HG02588 (cell line): ENCODE results near the gene RAB4B.
"Not testable (repeated sequence)": the region's sequence is repeated elsewhere in the genome, so short reads cannot be mapped to it uniquely, and the experiment has no call there.

Experiments used
- ATAC-seq: cut with Tn5 transposase; IDR thresholded peaks from one replicate; pipeline ENCODE4 v1.9.1; 2021; ENCODE audit warnings: mild to moderate bottlenecking, moderate library complexity; ENCODE audit not compliant: unreplicated experiment

The RAB4B gene

DNA sequence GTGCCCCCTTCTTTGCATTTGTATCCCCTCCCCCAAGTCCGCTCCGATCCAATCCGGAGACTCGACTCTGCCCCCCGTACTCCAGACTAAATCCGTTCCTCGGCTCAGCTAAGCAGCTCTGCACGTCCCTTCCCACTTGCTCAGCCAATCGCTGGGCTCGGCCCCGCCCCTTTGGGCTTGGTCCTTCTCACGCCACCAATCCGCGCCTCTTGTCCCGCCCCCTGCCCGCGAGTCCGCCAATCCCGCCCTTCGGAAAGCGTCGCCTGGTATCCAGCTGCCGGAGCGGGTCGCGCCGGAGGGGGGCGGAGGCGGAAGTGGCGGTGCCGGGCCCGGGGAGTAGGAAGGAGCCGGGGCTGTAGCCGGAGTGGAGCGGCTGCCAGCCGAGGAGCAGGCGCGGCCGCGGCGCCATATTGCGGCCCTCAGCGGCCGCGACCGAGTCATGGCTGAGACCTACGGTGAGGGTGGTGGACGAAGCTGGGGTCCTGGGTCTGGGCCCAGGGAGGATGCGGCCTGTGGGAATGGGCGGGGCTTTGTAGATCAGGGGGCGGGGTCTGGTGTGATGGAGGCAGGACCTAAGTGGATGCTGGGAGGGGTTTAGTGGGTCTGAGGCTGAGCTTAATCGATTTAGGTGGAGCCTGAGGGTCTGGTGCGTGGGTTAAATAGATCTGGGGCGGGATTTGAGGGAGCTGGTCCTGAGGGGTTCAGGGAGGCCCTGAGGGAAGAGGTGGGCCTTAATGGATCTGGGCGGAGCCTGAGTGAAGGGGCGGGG, at the start of gene RAB4B:
Gene RAB4B, plus strand, starts transcription at position 311 of the 769 bp plus-strand sequence. Its CDS starts 129 bp downstream, at position 440.
- ATAC-seq: peak; percentile 61

DNA sequence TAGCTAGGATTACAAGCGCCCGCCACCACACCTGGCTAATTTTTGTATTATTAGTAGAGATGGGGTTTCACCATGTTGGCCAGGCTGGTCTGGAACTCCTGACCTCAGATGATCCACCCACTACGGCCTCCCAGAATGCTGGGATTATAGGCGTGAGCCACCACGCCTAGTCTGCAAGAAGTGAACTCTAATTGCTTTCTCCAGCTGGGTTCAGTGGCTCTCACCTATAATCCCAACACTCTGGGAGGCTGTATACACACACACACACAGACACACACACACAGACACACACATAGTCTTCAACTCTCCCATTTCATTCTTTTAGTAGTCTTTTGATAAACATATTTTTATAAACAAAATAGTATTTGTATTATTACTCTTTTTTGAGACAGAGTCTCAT, 48.0 kb upstream of the RAB4B start:
- not testable (repeated sequence) for ATAC-seq

- not testable (repeated sequence) for ATAC-seq
Observed at GRCh38 chr19:40732304-40732703, 45.7 kb upstream of the RAB4B start.

- no peak for ATAC-seq
Observed at GRCh38 chr19:40733149-40733548, 44.9 kb upstream of the RAB4B start.

DNA sequence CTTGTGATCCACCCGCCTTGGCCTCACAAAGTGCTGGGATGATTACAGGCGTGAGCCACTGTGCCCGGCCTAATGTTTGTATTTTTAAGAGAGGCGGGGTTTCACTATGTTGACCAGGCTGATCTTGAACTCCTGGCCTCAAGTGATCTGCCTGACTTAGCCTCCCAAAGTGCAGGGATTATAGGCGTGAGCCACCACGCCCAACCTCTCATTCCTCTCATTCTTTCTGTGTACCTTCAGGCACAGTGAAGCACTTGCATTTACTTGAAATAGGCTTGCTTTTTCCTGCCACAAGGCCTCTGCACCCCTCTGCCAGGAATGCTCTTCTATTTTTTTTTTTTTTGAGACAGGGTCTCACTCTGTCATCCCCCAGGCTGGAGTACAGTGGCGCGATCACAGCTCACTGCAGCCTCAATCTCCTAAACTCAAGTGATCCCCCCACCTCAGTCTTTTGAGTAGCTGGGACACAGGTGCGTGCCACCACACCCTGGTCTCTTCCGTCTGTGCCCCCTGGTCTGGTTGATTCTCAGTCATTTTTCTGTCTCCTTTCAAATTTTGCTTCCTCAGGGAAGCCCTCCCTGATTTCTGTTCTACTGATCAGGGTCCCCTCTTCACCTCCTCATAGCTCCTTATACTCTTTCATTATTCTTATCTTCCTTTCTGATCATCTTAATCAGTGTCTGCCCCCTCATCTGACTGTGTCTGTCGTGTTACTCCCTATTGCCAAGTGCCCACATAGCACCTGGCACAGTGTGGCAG, 42.9 kb upstream of the RAB4B start:
- no peak for ATAC-seq

DNA sequence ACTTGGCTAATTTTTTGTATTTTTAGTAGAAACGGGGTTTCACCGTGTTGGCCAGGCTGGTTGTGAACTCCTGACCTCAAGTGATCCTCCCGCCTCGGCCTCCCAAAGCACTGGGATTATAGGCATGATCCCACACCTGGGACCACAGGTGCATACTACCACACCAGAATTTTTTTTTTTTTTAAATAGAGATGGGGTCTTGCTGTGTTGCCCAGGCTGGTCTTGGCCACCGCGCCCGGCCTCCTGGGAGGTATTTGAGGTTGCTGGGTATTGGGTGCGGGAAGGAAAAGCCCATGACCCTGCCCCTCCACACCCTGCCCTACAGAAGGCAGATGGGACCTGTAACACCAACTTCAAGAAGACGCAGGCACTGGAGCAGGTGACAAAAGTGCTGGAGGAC, 41.4 kb upstream of the RAB4B start:
- no peak for ATAC-seq

- ATAC-seq: no peak
Observed at GRCh38 chr19:40737102-40737644, 40.9 kb upstream of the RAB4B start.

DNA sequence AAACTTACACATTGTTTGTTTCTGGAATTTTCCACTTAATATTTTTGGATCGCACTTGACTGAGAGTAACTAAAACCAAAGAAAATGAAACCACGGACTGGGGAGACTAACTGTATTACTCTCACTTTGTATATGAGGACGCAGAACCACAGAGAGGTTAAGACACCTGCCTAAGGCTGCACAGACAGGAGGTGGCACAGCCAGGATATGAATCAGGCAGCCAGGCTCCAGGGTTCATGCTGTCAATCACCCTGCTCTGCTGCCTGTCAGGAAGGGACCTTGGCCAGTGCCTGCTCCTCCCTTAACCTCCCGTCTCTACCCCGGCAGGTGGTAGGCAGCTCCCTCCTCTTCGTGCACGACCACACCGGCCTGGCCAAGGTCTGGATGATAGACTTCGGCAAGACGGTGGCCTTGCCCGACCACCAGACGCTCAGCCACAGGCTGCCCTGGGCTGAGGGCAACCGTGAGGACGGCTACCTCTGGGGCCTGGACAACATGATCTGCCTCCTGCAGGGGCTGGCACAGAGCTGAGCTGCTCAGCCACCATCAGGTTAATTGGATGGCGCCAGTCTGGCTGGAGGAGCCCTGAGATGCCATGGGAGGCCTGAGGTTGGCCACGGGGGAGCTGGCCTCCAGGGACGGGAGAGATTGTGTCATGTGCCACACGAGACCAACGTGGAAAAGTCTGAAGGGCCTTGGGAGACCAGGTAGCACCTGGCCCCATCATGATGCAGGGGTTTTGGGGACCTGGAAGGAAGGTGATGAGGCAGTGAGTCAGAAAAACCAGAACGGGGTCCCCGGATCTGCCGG, 38.8 kb upstream of the RAB4B start:
- ATAC-seq: no peak

DNA sequence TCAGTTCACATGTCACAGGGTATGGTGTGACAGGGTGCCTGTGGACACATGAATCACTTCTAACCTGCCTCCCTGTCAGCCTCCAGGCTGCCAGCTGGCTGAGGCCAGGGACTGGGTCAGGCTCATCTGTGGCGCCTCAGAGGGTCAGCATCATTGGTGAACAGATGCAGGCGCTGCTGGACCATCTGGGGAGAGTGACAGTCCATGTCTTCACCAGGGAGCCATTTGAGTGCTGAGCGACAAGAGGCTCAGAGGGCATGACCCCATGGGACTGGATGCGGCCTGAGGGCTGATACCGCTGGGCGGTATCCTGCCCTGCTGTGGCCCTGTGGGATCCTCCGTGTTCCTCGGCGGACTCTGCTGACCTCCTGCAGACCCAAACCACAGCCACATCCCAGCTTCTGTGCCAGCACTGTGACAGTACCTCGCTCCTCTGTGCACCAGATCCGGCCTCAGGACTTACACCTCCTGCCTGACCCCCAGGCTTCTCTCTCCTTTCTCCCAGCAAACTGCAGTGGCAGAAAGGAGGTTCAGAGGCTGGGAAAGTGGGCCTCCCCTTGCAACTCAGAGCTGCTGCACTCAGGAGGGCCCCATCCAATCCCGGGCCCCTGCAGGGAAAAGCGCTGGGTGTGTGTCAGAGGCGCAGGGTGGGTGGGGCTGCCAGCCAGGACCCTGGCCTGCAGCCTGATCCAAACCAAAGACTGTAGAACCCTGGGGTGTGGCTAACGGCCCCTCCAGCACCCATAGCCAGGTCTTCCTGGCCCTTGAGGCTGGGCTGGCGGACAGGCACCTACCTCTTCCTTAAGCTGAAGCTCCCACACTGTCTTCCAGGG, 38.0 kb upstream of the RAB4B start:
- ATAC-seq: no peak

DNA sequence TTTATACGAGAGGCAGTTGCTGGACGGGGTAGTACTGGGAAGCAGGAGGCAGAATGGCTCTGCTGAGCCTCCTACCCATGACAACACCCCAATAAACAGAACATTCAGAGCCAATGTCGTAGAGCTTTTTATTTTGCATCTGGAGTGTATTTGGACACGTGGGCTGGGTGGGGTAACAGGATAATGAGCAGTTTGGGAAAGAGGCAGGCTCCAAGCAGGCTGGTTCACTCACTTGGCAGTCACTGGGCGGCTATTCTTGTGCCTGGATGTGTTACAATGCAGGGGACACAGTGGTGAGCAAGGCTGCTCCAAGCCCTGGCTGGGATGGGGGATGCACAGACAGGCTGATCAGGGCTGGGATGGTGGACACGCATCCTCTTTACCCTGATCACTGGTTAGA, 37.3 kb upstream of the RAB4B start:
- ATAC-seq: no peak

DNA sequence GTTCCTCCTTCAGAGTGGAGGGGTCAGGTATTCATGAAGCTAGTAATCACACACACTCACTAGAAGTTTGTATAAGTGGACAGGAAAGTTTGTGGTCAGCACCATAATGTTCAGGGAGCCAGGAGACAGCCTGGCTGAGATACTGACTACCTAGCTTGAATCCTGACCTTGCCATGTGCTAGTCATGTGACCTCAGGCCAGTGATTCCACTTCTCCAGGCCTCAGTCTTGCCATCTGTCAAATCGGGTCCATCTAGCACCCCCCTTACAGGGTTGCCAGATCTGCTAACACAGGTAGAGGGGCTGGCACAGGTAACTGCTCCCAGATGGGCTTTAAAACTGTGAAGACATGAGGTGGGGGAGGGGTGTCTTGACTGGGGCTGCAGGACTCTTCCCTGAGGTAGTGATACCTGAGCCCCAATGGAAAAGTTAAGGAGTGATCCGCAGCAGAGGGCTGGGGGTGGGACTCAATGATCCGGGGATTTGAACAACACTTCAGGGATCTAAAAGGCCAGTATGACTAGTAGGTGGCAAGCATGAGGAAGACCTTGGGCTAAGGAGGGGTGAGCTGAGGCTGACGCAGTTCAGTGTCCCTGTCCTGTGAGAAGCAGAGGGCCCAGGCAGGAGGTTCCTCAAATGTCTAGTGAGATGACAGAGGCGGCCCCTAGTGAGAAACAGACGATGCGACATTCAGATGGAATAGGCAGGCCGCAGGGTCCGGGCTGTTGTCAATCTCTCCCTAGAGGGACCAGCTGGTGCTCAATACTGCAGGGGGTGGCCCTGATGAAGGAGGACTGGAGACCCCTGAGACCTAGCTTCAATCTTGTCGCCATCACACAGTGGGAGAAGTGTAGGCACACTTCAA, 36.3 kb upstream of the RAB4B start:
- ATAC-seq: no peak

DNA sequence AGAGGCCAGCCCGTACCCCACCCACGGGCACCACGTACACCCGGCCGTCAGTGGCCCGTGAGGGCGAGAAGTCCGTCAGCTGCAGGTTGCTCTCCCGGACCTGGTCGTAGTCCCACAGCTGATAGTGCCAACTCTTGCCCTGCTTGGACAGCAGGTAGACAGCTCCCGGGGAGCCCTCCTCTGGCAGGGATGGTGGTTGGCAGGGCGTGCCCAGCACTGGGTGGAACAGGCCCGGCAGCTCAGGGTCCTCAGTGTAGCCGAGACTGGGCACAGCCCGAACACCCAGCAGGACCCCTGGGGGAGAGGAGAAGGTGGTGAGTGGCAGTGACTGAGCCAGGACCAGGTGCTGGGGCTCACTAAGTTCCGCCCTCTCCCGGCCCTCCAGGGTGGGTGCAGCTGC, 35.6 kb upstream of the RAB4B start:
- no peak for ATAC-seq

GRCh38 chr19:40742886-40743285, 35.2 kb upstream of the RAB4B start:
- ATAC-seq: no peak

- no peak for ATAC-seq
Observed at GRCh38 chr19:40743926-40744325, 34.1 kb upstream of the RAB4B start.

DNA sequence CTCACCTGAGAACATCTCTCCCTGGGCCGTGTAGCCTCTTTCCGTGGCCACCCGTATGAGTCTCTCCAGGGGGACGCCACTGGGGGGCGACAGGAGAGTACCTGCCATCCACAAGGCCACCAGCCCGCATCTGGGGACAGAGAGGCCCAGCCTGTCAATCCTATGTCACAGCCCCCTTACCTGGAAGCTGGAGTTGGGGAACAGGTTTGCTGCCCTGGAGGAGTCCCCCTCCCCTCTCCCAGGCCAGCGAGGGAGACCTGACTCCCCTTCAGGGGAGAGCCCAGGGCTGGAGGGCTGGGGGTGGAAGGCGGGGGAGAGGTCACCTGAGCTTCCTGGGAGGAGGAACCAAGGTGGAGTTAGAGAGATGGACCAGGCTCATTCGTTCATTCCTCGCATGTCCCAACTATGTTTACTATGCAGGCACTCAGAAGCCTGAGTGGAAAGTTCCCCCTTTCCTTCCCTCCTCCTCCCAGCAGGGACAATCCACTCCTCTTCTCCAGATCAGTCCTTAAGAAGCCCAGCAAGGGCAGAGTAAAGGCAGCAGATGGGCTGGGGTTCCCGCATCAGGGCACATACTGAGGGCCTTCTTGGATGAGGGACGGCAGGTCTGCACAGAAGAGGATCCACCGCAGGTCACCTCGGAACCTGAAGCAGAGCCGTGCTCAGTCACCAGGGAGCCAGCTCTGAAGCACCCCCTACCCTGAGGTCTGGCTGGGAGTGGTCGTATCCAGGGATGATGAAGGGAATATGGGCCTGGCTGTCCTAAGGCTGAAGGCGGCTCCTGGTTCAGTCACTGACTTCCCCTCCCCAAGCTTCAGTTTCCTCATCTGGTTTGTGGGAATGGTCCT, 33.3 kb upstream of the RAB4B start:
- no peak for ATAC-seq

DNA sequence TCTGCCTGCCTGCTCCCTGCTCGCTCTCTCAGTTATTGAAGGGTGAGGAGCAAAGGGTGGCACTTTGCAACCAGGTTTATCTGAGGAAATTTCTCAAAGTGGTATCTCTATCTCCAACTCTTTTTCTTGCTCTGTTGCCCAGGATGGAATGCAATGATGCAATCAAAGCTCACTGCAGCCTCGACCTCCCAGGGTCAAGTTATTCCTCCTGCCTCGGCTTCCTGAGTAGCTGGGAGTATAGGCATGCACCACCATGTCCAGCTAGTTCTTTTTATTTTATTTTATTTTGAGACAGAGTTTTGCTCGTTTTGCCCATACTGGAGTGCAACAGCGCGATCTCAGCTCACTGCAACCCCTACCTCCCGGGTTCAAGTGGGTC, 32.7 kb upstream of the RAB4B start:
- ATAC-seq: no peak

DNA sequence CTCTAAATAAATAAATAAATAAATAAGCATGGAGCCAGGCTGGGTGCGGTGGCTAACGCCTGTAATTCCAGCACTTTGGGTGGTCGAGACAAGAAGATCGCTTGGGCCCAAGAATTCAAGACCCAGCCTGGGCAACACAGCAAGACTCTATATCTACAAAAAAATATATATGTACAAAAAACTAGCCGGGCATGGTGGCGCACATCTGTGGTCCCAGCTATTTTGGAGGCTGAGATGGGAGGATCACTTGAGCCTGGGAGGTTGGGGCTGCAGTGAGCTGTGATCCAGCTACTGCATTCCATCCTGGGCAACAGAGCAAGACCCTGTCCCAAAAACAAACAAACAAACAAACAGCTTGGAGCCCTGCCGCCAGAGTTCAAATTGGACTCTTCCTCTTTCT, 30.5 kb upstream of the RAB4B start:
- no peak for ATAC-seq

DNA sequence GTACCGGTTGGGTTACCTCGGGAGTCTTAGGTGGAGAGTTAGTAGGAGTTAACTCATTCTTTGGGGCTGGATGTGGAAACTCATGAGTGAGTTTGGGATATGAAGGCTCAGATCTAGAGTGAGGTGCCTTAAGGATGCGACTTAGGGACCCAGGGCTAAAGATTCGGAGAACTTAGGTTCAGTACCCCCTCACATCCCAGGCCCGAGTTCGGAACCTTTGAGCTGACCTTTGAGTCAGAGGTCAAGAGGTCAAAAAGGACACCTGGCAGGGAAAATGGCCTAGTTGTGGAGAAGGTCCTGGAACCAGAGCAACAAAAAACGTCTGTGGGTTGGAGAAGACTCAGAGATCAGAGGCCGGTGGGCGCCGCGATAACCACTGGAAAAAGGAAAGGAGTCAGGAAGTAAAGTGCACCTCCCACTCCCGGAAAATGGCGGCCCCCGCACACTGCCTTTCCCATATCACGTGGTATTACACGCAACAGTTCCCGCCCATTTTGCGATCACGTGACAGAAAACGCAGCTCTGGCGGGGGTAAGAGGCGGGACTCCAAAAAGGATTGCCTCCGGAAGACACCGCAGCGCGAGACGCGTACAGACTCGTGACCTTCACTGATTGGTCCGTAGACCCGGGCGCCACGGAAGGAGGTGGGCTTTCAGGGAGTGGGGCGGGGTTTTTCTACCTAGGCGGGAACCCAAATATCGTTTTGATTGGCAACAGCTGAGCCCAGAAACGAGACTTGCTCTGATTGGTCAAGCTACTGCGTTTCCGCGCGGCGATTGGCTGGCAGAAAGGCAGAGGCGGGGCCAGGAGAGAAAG, 27.8 kb upstream of the RAB4B start, which contains the start of gene ACTMAP:
Gene ACTMAP, minus strand, starts transcription at position 420 of the 816 bp plus-strand sequence. CDS start 674 bp downstream, outside the sequence.
- ATAC-seq: peak; percentile 83
